Suprapubic skin (tissue), 4 donors: ENCODE measurements around the gene HCK. TPM values are rescaled to one million over a fixed set of nuclear protein-coding genes. Genes with fewer than 3 reads are reported as not detected.
A peak's percentile ranks its signal among the peaks of the same experiment; 100 is the strongest.

Experiments
- DNase-seq, 2 donors: peaks; one replicate each; pipeline ENCODE4 v3.0.0-alpha.2; 2019; ENCODE audit warnings: low spot score in 2 of 2
- H3K27ac ChIP-seq: fragments of 200-600 bp; sonication (generic); one replicate; pipeline ENCODE4 v1.5.1; 2019
- H3K27me3 ChIP-seq: fragments of 200-600 bp; sonication (generic); one replicate; pipeline ENCODE4 v1.5.1; 2019
- H3K36me3 ChIP-seq: fragments of 200-600 bp; sonication (generic); one replicate; pipeline ENCODE4 v1.5.1; 2019
- H3K4me1 ChIP-seq: fragments of 200-600 bp; sonication (generic); one replicate; pipeline ENCODE4 v1.5.1; 2019
- H3K4me3 ChIP-seq: fragments of 200-600 bp; sonication (generic); one replicate; pipeline ENCODE4 v1.5.1; 2019; ENCODE audit warnings: mild to moderate bottlenecking
- H3K9me3 ChIP-seq: fragments of 200-600 bp; sonication (generic); one replicate; pipeline ENCODE4 v1.5.1; 2019
- CTCF ChIP-seq, 2 donors: fragments of 200-600 bp in 1 of 2; fragments of 450-650 bp in 1 of 2; sonication (generic) in 1 of 2; IDR thresholded peaks; one replicate each; pipeline ENCODE4 v1.5.1; 2016 to 2019; ENCODE audit warnings: antibody characterized with exemption in 2 of 2, mild to moderate bottlenecking in 1 of 2, moderate library complexity in 1 of 2
- EP300 ChIP-seq: sonication (generic); formaldehyde crosslinking; IDR thresholded peaks from one replicate; pipeline ENCODE4 v1.6.1; 2017; ENCODE audit warnings: antibody characterized with exemption
- POLR2A ChIP-seq, 2 donors: fragments of 450-650 bp; IDR thresholded peaks; one replicate each; pipeline ENCODE4 v1.6.1; 2017; ENCODE audit warnings: antibody characterized with exemption in 2 of 2, mild to moderate bottlenecking in 2 of 2, moderate library complexity in 2 of 2
- POLR2AphosphoS5 ChIP-seq, 3 donors: sonication (generic); formaldehyde crosslinking; IDR thresholded peaks; one replicate each; pipeline ENCODE4 v1.6.1; 2017; ENCODE audit warnings: antibody characterized with exemption in 3 of 3
- WGBS: methylation state at CpG from one replicate; pipeline ENCODE4 v1.1.5; 2018; 5-methylcytosine and 5-hydroxymethylcytosine counted together
- total RNA-seq, 4 donors: library from RNA; depleted of rRNA; stranded (reverse); fragments of >200 nt; gene quantifications; one replicate each; pipeline ENCODE4 v1.1.0, GENCODE V29; 2016

HCK gene
- total RNA-seq, 4 donors from 2014 or later: 5.0 to 10.0 (median 6.6) TPM

- H3K4me3 ChIP-seq: no peak overlapping the region
- no peaks in the 10 kb centered on the region for H3K36me3 ChIP-seq
- H3K9me3 ChIP-seq: no peaks in the 10 kb centered on the region
- peaks cover 50% of the 10 kb centered on the region for H3K27me3 ChIP-seq
- H3K4me1 ChIP-seq: no peaks in the 10 kb centered on the region
- DNase-seq: no peak
- no peak for TF ChIP-seq POLR2AphosphoS5 (IDR thresholded peaks at IDR 0.05)
- no peak for TF ChIP-seq CTCF (IDR thresholded peaks at IDR 0.05)
- no peak for TF ChIP-seq EP300
- no peak for TF ChIP-seq POLR2A (IDR thresholded peaks at IDR 0.05)
- H3K27ac ChIP-seq: no peak overlapping the region
- WGBS: 80% methylated on average over 4 of the region's 5 CpGs
Observed at GRCh38 chr20:32012159-32012688, 39.8 kb upstream of the HCK start.

GRCh38 chr20:32013326-32013725, 38.7 kb upstream of the HCK start:
- DNase-seq: no peak
- peaks cover 8% of the 10 kb centered on the region for H3K4me1 ChIP-seq
- H3K9me3 ChIP-seq: no peaks in the 10 kb centered on the region
- H3K36me3 ChIP-seq: no peaks in the 10 kb centered on the region
- TF ChIP-seq CTCF (IDR thresholded peaks at IDR 0.05) (no peak), POLR2AphosphoS5 (IDR thresholded peaks at IDR 0.05) (no peak), POLR2A (IDR thresholded peaks at IDR 0.05) (no peak), EP300 (no peak)
- 78% methylated on average over 7 of the region's 7 CpGs for WGBS
- H3K27ac ChIP-seq: no peak overlapping the region
- peaks cover 60% of the 10 kb centered on the region for H3K27me3 ChIP-seq
- no peak overlapping the region for H3K4me3 ChIP-seq

GRCh38 chr20:32017711-32018251, 34.3 kb upstream of the HCK start:
- no peak for DNase-seq
- TF ChIP-seq CTCF (IDR thresholded peaks at IDR 0.05) (peak in 1 of 2 donors; percentile 24), POLR2A (IDR thresholded peaks at IDR 0.05) (no peak)
- H3K4me1 ChIP-seq: peaks cover 25% of the 10 kb centered on the region
- H3K4me3 ChIP-seq: peak overlapping the region; percentile 59
- 15% methylated on average over 22 of the region's 35 CpGs for WGBS
- H3K36me3 ChIP-seq: no peaks in the 10 kb centered on the region
- no peaks in the 10 kb centered on the region for H3K9me3 ChIP-seq
- no peak overlapping the region for H3K27ac ChIP-seq
- peaks cover 79% of the 10 kb centered on the region for H3K27me3 ChIP-seq

GRCh38 chr20:32018269-32019155, 33.5 kb upstream of the HCK start:
- WGBS: 2% methylated on average over 11 of the region's 67 CpGs
- Histone ChIP-seq H3K9me3 (no peaks in the 10 kb centered on the region), H3K4me3 (peak overlapping the region; percentile 59), H3K36me3 (no peaks in the 10 kb centered on the region), H3K27ac (no peak overlapping the region), H3K4me1 (peaks cover 25% of the 10 kb centered on the region), H3K27me3 (peaks cover 80% of the 10 kb centered on the region)
- TF ChIP-seq CTCF (IDR thresholded peaks at IDR 0.05) (no peak), EP300 (no peak), POLR2A (IDR thresholded peaks at IDR 0.05) (no peak), POLR2AphosphoS5 (IDR thresholded peaks at IDR 0.05) (no peak)
- peak; percentile 73 to 86 for DNase-seq

DNA sequence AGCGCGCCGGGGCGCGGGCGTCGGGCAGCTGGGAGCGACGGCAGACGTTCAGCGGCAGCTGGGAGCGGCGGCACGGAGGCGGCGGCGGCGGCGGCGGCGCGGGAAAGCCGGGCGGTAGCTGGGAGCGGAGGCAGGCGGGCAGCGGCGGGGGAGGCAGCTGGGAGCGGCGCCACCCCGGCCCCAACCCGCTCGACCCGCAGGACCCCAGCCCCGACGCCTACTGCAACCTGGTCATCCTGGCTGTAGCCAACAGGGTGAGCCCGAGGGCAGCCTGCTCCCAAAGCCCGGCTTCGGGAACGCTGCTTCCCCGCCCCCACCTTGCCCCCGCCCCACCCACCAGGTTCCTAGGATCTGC, 32.9 kb upstream of the HCK start:
- 0% methylated on average over 3 of the region's 42 CpGs for WGBS
- Histone ChIP-seq H3K4me3 (peak overlapping the region; percentile 59), H3K36me3 (no peaks in the 10 kb centered on the region), H3K9me3 (no peaks in the 10 kb centered on the region), H3K27ac (no peak overlapping the region), H3K4me1 (peaks cover 25% of the 10 kb centered on the region), H3K27me3 (peaks cover 83% of the 10 kb centered on the region)
- TF ChIP-seq EP300 (no peak), POLR2AphosphoS5 (IDR thresholded peaks at IDR 0.05) (no peak), POLR2A (IDR thresholded peaks at IDR 0.05) (no peak), CTCF (IDR thresholded peaks at IDR 0.05) (no peak)
- DNase-seq: no peak
